Esophagus muscularis mucosa (tissue), 4 donors: ENCODE measurements around the gene PNLDC1. TPM values are rescaled to one million over a fixed set of nuclear protein-coding genes. Genes with fewer than 3 reads are reported as not detected.
A peak's percentile ranks its signal among the peaks of the same experiment; 100 is the strongest.
"Not testable (repeated sequence)": the region's sequence is repeated elsewhere in the genome, so short reads cannot be mapped to it uniquely, and the experiment has no call there.

Experiments
- DNase-seq: peaks from one replicate; pipeline ENCODE4 v3.0.0-alpha.2; 2017; ENCODE audit errors: extremely low spot score
- H3K27ac ChIP-seq, 4 donors: fragments of 200-600 bp; sonication (generic); replicated peaks in 1 of 4; 1 replicate in 3 of 4; 2 replicates in 1 of 4; pipeline ENCODE4 v1.5.1; 2016 to 2019; ENCODE audit warnings: mild to moderate bottlenecking in 1 of 4
- H3K27me3 ChIP-seq, 4 donors: fragments of 200-600 bp; sonication (generic); one replicate each; pipeline versions ENCODE4 v1.5.1 to v1.6.0; 2016 to 2019
- H3K36me3 ChIP-seq, 4 donors: fragments of 200-600 bp; sonication (generic); one replicate each; pipeline ENCODE4 v1.5.1; 2016 to 2019
- H3K4me1 ChIP-seq, 4 donors: fragments of 200-600 bp; sonication (generic); one replicate each; pipeline ENCODE4 v1.5.1; 2016 to 2019
- H3K4me3 ChIP-seq, 4 donors: fragments of 200-600 bp; sonication (generic); 1 replicate in 2 of 4; 2 replicates in 2 of 4; pipeline ENCODE4 v1.5.1; 2016 to 2019; ENCODE audit warnings: mild to moderate bottlenecking in 4 of 4, moderate library complexity in 1 of 4
- H3K9me3 ChIP-seq, 4 donors: fragments of 200-600 bp; sonication (generic); 1 replicate in 3 of 4; 2 replicates in 1 of 4; pipeline ENCODE4 v1.5.1; 2016 to 2019
- CTCF ChIP-seq, 3 experiments: fragments of 200-600 bp in 2 of 3; fragments of 450-650 bp in 1 of 3; sonication (generic) in 2 of 3; IDR thresholded peaks; one replicate each; pipeline ENCODE4 v1.5.1; 2017 to 2019; ENCODE audit warnings: antibody characterized with exemption in 3 of 3, mild to moderate bottlenecking in 2 of 3, moderate library complexity in 1 of 3
- EP300 ChIP-seq: sonication (generic); formaldehyde crosslinking; IDR thresholded peaks from one replicate; pipeline ENCODE4 v1.6.1; 2017; ENCODE audit warnings: antibody characterized with exemption
- POLR2A ChIP-seq: fragments of 450-650 bp; IDR thresholded peaks from one replicate; pipeline ENCODE4 v1.6.1; 2017; ENCODE audit warnings: antibody characterized with exemption, moderate library complexity, mild to moderate bottlenecking, low read depth
- POLR2AphosphoS5 ChIP-seq, 2 donors: sonication (generic); formaldehyde crosslinking; IDR thresholded peaks; one replicate each; pipeline ENCODE4 v1.6.1; 2017; ENCODE audit warnings: antibody characterized with exemption in 2 of 2
- WGBS: methylation state at CpG from one replicate; pipeline ENCODE4 v1.1.5; 2018; 5-methylcytosine and 5-hydroxymethylcytosine counted together
- intact Hi-C: fragments of 100-400 bp; cut with DNase I; formaldehyde crosslinking; loops from one replicate; pipeline ENCODE4 v1.15.1; 2023
- total RNA-seq, 4 donors: library from RNA; depleted of rRNA; stranded (reverse); fragments of >200 nt; gene quantifications; one replicate each; pipeline versions ENCODE4 v1.1.0 to v1.2.1, GENCODE V29; 2016

The PNLDC1 gene
- total RNA-seq, 4 donors from 2014 or later = 0.23 TPM; not detected in 3

- Histone ChIP-seq H3K4me3 (no peak overlapping the region), H3K9me3 (peaks cover 0 to 9% (median 3%) of the 10 kb centered on the region in 4 donors), H3K4me1 (no peaks in the 10 kb centered on the region), H3K36me3 (no peaks in the 10 kb centered on the region), H3K27me3 (no peaks in the 10 kb centered on the region), H3K27ac (no peak overlapping the region)
- 83% methylated on average over 3 of the region's 3 CpGs for WGBS
- intact Hi-C loops = no loop called here
- DNase-seq = peak; percentile 29
- TF ChIP-seq POLR2A (no peak), CTCF (IDR thresholded peaks at IDR 0.05) (no peak), EP300 (no peak), POLR2AphosphoS5 (IDR thresholded peaks at IDR 0.05) (no peak)
These were observed 54.9 kb downstream of the PNLDC1 start for GRCh38 chr6:159854959-159855358.

GRCh38 chr6:159858259-159858658 lies 58.2 kb downstream of the PNLDC1 start:
- DNase-seq = peak; percentile 62
- no peaks in the 10 kb centered on the region for H3K36me3 ChIP-seq

GRCh38 chr6:159860482-159860881 lies 60.4 kb downstream of the PNLDC1 start:
- Histone ChIP-seq H3K27ac (no peak overlapping the region), H3K27me3 (peaks cover 0 to 5% (median 0%) of the 10 kb centered on the region in 4 donors), H3K4me1 (no peaks in the 10 kb centered on the region), H3K36me3 (no peaks in the 10 kb centered on the region), H3K4me3 (no peak overlapping the region), H3K9me3 (peaks cover 0 to 9% (median 3%) of the 10 kb centered on the region in 4 donors)
- intact Hi-C loops = loop anchor here (5.0 to 10.0 kb wide), 3 partner anchors 174 to 674 kb away; no protein-coding TSS in a partner anchor
- no peak for DNase-seq
- 80% methylated on average over 1 of the region's 1 CpG for WGBS
- TF ChIP-seq EP300 (no peak), CTCF (IDR thresholded peaks at IDR 0.05) (no peak), POLR2A (no peak), POLR2AphosphoS5 (IDR thresholded peaks at IDR 0.05) (no peak)

More at GRCh38 chr6:159858259-159858658, 58.2 kb downstream of the PNLDC1 start:
- intact Hi-C loops = no loop called here
- no peak overlapping the region for H3K4me3 ChIP-seq
- H3K27ac ChIP-seq = no peak overlapping the region
- peaks cover 0 to 9% (median 3%) of the 10 kb centered on the region in 4 donors for H3K9me3 ChIP-seq
- TF ChIP-seq EP300 (no peak), CTCF (IDR thresholded peaks at IDR 0.05) (no peak), POLR2AphosphoS5 (IDR thresholded peaks at IDR 0.05) (no peak), POLR2A (no peak)
- peaks cover 0 to 5% (median 0%) of the 10 kb centered on the region in 4 donors for H3K27me3 ChIP-seq
- no peaks in the 10 kb centered on the region for H3K4me1 ChIP-seq
- 91% methylated on average over 1 of the region's 1 CpG for WGBS

GRCh38 chr6:159862103-159862502 lies 62.0 kb downstream of the PNLDC1 start:
- Histone ChIP-seq H3K27ac (no peak overlapping the region), H3K4me3 (no peak overlapping the region), H3K36me3 (no peaks in the 10 kb centered on the region), H3K9me3 (peaks cover 0 to 9% (median 3%) of the 10 kb centered on the region in 4 donors), H3K4me1 (no peaks in the 10 kb centered on the region), H3K27me3 (peaks cover 0 to 5% (median 0%) of the 10 kb centered on the region in 4 donors)
- DNase-seq = no peak
- TF ChIP-seq POLR2A (no peak), EP300 (no peak), POLR2AphosphoS5 (IDR thresholded peaks at IDR 0.05) (no peak), CTCF (IDR thresholded peaks at IDR 0.05) (no peak)
- WGBS = 82% methylated on average over 5 of the region's 5 CpGs
- intact Hi-C loops = loop anchor here (5.0 to 10.0 kb wide), 3 partner anchors 173 to 673 kb away; no protein-coding TSS in a partner anchor

- not testable (repeated sequence) for H3K27ac ChIP-seq, H3K9me3 ChIP-seq, H3K27me3 ChIP-seq, H3K36me3 ChIP-seq, H3K4me3 ChIP-seq, H3K4me1 ChIP-seq
- 25% methylated on average over 5 of the region's 5 CpGs for WGBS
- intact Hi-C loops = loop anchor here (5.0 to 10.0 kb wide), 3 partner anchors 171 to 671 kb away; no protein-coding TSS in a partner anchor
- peak; percentile 39 to 52 (median 41) for TF ChIP-seq CTCF (IDR thresholded peaks at IDR 0.05)
- DNase-seq = peak; percentile 53
These were observed 63.3 kb downstream of the PNLDC1 start for GRCh38 chr6:159863341-159863740.
